ENCODE data around the gene PEX5L. TPM values are rescaled to one million over a fixed set of nuclear protein-coding genes. Genes with fewer than 3 reads are reported as not detected.

The PEX5L gene
- total RNA-seq, 1 experiment from 2014 or later, result 0.33 TPM

- no peaks in the 10 kb centered on the region for H3K9me3 ChIP-seq (ENCODE audit: insufficient read depth, low read depth)
- H3K27ac ChIP-seq, result no peak overlapping the region
- DNase-seq, result no peak
- ChIA-PET CTCF (no interaction called here), POLR2A (ENCODE audit: unreplicated experiment) (no interaction called here)
- no TSS peak for BruUV-seq (replicated peaks)
- H3K4me1 ChIP-seq (replicated peaks; ENCODE audit: insufficient read depth), result no peaks in the 10 kb centered on the region
- no peaks in the 10 kb centered on the region for H3K27me3 ChIP-seq (ENCODE audit: insufficient read depth, low read depth)
- no peaks in the 10 kb centered on the region for H3K36me3 ChIP-seq (ENCODE audit: low read depth)
- intact Hi-C loops (cut with micrococcal nuclease; ENCODE audit: unreplicated experiment), result no loop called here
- H4K20me1 ChIP-seq (ENCODE audit: insufficient read depth), result no peaks in the 10 kb centered on the region
- no peaks in the 10 kb centered on the region for H3K79me2 ChIP-seq (ENCODE audit: low read depth)
- no peaks in the 10 kb centered on the region for H3F3A ChIP-seq (ENCODE audit: insufficient read depth, low read depth)
- H2AFZ ChIP-seq, result no peak overlapping the region
- H3K4me2 ChIP-seq, result no peak overlapping the region
- TF ChIP-seq EZH2 (IDR thresholded peaks at IDR 0.05; ENCODE audit: low read depth), result no peak
- no peak for TF ChIP-seq CTCF (conservative IDR thresholded peaks at IDR 0.05)
- no peak overlapping the region for H3K4me3 ChIP-seq
- H3K9me2 ChIP-seq (ENCODE audit: insufficient read depth), result no peaks in the 10 kb centered on the region
Measured at GRCh38 chr3:179807588-179807987, 229.1 kb downstream of the PEX5L start.

GRCh38 chr3:179806177-179806576, 230.6 kb downstream of the PEX5L start:
- TF ChIP-seq EZH2 (IDR thresholded peaks at IDR 0.05; ENCODE audit: low read depth), result no peak
- no peak for TF ChIP-seq CTCF (conservative IDR thresholded peaks at IDR 0.05)
- Histone ChIP-seq H4K20me1 (ENCODE audit: insufficient read depth) (no peaks in the 10 kb centered on the region), H3K27ac (no peak overlapping the region), H3K79me2 (ENCODE audit: low read depth) (no peaks in the 10 kb centered on the region), H3K36me3 (ENCODE audit: low read depth) (no peaks in the 10 kb centered on the region), H2AFZ (no peak overlapping the region), H3F3A (ENCODE audit: insufficient read depth, low read depth) (no peaks in the 10 kb centered on the region), H3K4me1 (replicated peaks; ENCODE audit: insufficient read depth) (no peaks in the 10 kb centered on the region), H3K9me3 (ENCODE audit: insufficient read depth, low read depth) (no peaks in the 10 kb centered on the region), H3K4me2 (no peak overlapping the region), H3K9me2 (ENCODE audit: insufficient read depth) (no peaks in the 10 kb centered on the region), H3K27me3 (ENCODE audit: insufficient read depth, low read depth) (no peaks in the 10 kb centered on the region), H3K4me3 (no peak overlapping the region)
- POLR2A ChIA-PET (ENCODE audit: unreplicated experiment), result no interaction called here
- no TSS peak for BruUV-seq (replicated peaks)
- CTCF ChIA-PET, result no interaction called here
- intact Hi-C loops (cut with micrococcal nuclease; ENCODE audit: unreplicated experiment), result no loop called here
- no peak for DNase-seq

GRCh38 chr3:179801856-179802255, 234.9 kb downstream of the PEX5L start:
- H3K27me3 ChIP-seq (ENCODE audit: insufficient read depth, low read depth), result no peaks in the 10 kb centered on the region
- H3K27ac ChIP-seq, result no peak overlapping the region
- no TSS peak for BruUV-seq (replicated peaks)
- TF ChIP-seq EZH2 (IDR thresholded peaks at IDR 0.05; ENCODE audit: low read depth), result no peak
- no peak for TF ChIP-seq CTCF (conservative IDR thresholded peaks at IDR 0.05)
- no peaks in the 10 kb centered on the region for H3K9me3 ChIP-seq (ENCODE audit: insufficient read depth, low read depth)
- no peaks in the 10 kb centered on the region for H3K4me1 ChIP-seq (replicated peaks; ENCODE audit: insufficient read depth)
- no peak overlapping the region for H3K4me2 ChIP-seq
- no peaks in the 10 kb centered on the region for H3K36me3 ChIP-seq (ENCODE audit: low read depth)
- no peaks in the 10 kb centered on the region for H3K9me2 ChIP-seq (ENCODE audit: insufficient read depth)
- intact Hi-C loops (cut with micrococcal nuclease; ENCODE audit: unreplicated experiment), result no loop called here
- H3F3A ChIP-seq (ENCODE audit: insufficient read depth, low read depth), result no peaks in the 10 kb centered on the region
- no peaks in the 10 kb centered on the region for H3K79me2 ChIP-seq (ENCODE audit: low read depth)
- CTCF ChIA-PET, result no interaction called here
- H3K4me3 ChIP-seq, result no peak overlapping the region
- no peak for DNase-seq
- H4K20me1 ChIP-seq (ENCODE audit: insufficient read depth), result no peaks in the 10 kb centered on the region
- H2AFZ ChIP-seq, result no peak overlapping the region
- POLR2A ChIA-PET (ENCODE audit: unreplicated experiment), result no interaction called here

All from PC-9 (cell line).